ENCODE data around the gene RPL39L.
"Not testable (repeated sequence)": the region's sequence is repeated elsewhere in the genome, so short reads cannot be mapped to it uniquely, and the experiment has no call there.

Gene RPL39L

DNA sequence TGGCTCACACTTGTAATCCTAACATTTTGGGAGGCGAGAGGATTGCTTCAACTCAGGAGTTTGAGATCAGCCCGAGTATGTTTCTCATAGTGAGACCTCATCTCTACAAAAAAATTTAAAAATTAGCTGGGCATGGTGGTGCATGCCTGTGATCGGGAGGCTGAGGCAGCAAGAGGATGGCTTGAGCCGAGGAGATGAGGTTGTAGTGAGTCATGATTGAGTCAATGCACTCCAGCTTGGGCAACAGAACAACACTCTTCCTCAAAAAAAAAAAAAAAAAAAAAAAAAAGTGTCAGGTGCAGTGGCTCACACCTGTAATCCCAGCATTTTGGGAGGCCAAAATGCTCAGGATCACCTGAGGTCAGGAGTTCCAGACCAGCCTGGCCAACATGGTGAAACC, 2.4 kb downstream of the RPL39L start:
- Histone ChIP-seq H2AFZ (ENCODE audit: low read depth) (no peak overlapping the region), H3K4me2 (no peak overlapping the region), H3K36me3 (ENCODE audit: insufficient read depth) (no peaks in the 10 kb centered on the region), H3K9ac (no peak overlapping the region), H3K79me2 (ENCODE audit: insufficient read depth, low read depth) (peaks cover 8% of the 10 kb centered on the region; the same call in 1 of the 2 replicates), H4K20me1 (ENCODE audit: insufficient read depth) (no peaks in the 10 kb centered on the region), H3K27ac (no peak overlapping the region), H3K4me3 (IDR thresholded peaks at IDR 0.05; ENCODE audit: insufficient read depth, low read depth, low read length) (no peak overlapping the region), H3K27me3 (ENCODE audit: insufficient read depth, low read depth) (no peaks in the 10 kb centered on the region), H3K4me1 (ENCODE audit: low read depth, poor library complexity, severe bottlenecking) (peaks cover 10% of the 10 kb centered on the region)
- TF ChIP-seq, protein P1, sequence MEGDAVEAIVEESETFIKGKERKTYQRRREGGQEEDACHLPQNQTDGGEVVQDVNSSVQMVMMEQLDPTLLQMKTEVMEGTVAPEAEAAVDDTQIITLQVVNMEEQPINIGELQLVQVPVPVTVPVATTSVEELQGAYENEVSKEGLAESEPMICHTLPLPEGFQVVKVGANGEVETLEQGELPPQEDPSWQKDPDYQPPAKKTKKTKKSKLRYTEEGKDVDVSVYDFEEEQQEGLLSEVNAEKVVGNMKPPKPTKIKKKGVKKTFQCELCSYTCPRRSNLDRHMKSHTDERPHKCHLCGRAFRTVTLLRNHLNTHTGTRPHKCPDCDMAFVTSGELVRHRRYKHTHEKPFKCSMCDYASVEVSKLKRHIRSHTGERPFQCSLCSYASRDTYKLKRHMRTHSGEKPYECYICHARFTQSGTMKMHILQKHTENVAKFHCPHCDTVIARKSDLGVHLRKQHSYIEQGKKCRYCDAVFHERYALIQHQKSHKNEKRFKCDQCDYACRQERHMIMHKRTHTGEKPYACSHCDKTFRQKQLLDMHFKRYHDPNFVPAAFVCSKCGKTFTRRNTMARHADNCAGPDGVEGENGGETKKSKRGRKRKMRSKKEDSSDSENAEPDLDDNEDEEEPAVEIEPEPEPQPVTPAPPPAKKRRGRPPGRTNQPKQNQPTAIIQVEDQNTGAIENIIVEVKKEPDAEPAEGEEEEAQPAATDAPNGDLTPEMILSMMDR (conservative IDR thresholded peaks at IDR 0.05; ENCODE audit: low read depth, low read length): no peak

DNA sequence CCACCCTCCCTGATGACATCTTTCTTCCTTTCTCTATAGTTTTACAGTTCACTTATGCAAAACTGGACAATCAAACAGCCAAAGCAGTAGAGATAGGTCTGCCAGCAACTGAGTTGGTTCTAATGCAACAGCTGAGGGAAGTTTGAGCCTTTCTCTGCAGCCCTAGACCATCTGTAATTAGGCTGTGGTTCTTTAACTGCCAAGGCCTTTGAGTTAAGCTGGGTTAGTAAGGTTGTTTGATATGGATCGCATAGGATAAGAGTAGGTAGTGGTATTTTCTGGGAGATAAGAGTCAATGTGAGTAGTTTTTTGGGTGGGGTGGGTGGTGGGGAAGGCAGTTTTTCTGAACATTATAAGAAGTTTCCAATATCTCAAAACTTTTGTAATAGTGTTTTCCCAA, 3.0 kb downstream of the RPL39L start:
- no peak overlapping the region for H2AFZ ChIP-seq (ENCODE audit: low read depth)
- H3K27ac ChIP-seq: no peak overlapping the region
- TF ChIP-seq, protein P1 (conservative IDR thresholded peaks at IDR 0.05; ENCODE audit: low read depth, low read length): no peak
- H4K20me1 ChIP-seq (ENCODE audit: insufficient read depth): no peaks in the 10 kb centered on the region
- H3K36me3 ChIP-seq (ENCODE audit: insufficient read depth): no peaks in the 10 kb centered on the region
- peaks cover 14% of the 10 kb centered on the region for H3K4me1 ChIP-seq (ENCODE audit: low read depth, poor library complexity, severe bottlenecking)
- peaks cover 8% of the 10 kb centered on the region; the same call in 1 of the 2 replicates for H3K79me2 ChIP-seq (ENCODE audit: insufficient read depth, low read depth)
- no peak overlapping the region for H3K4me3 ChIP-seq (IDR thresholded peaks at IDR 0.05; ENCODE audit: insufficient read depth, low read depth, low read length)
- H3K27me3 ChIP-seq (ENCODE audit: insufficient read depth, low read depth): no peaks in the 10 kb centered on the region
- H3K9ac ChIP-seq: no peak overlapping the region
- no peak overlapping the region for H3K4me2 ChIP-seq

GRCh38 chr3:187135172-187135690, 4.1 kb downstream of the RPL39L start:
- H3K4me2 ChIP-seq; H2AFZ ChIP-seq (ENCODE audit: low read depth); H3K27me3 ChIP-seq (ENCODE audit: insufficient read depth, low read depth); H3K9ac ChIP-seq; H3K27ac ChIP-seq; H3K4me3 ChIP-seq (IDR thresholded peaks at IDR 0.05; ENCODE audit: insufficient read depth, low read depth, low read length); H3K36me3 ChIP-seq (ENCODE audit: insufficient read depth); H4K20me1 ChIP-seq (ENCODE audit: insufficient read depth); H3K79me2 ChIP-seq (ENCODE audit: insufficient read depth, low read depth): not testable (repeated sequence)
- H3K4me1 ChIP-seq (ENCODE audit: low read depth, poor library complexity, severe bottlenecking): peaks cover 24% of the 10 kb centered on the region

DNA sequence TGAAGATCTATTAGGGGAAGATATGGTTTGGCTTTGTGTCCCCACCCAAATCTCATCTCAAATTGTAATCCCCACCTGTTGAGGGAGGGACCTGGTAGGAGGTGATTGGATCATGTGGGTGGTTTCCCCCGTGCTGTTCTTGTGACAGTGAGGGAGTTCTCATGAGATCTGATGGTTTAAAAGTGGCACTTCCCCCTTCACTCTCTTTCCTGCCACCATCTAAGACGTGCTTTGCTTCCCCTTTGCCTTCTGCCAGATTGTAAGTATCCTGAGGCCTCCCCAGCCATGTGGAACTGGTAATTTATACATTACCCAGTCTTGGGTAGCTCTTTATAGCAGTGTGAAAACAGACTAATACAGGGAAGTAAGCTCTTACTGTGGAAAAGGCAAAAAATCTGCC, 6.1 kb downstream of the RPL39L start:
- not testable (repeated sequence) for H2AFZ ChIP-seq (ENCODE audit: low read depth); H3K9ac ChIP-seq; H3K4me2 ChIP-seq; H3K27ac ChIP-seq; H3K4me3 ChIP-seq (IDR thresholded peaks at IDR 0.05; ENCODE audit: insufficient read depth, low read depth, low read length); H3K27me3 ChIP-seq (ENCODE audit: insufficient read depth, low read depth); H3K79me2 ChIP-seq (ENCODE audit: insufficient read depth, low read depth); H4K20me1 ChIP-seq (ENCODE audit: insufficient read depth); H3K36me3 ChIP-seq (ENCODE audit: insufficient read depth)
- H3K4me1 ChIP-seq (ENCODE audit: low read depth, poor library complexity, severe bottlenecking): peaks cover 15% of the 10 kb centered on the region

DNA sequence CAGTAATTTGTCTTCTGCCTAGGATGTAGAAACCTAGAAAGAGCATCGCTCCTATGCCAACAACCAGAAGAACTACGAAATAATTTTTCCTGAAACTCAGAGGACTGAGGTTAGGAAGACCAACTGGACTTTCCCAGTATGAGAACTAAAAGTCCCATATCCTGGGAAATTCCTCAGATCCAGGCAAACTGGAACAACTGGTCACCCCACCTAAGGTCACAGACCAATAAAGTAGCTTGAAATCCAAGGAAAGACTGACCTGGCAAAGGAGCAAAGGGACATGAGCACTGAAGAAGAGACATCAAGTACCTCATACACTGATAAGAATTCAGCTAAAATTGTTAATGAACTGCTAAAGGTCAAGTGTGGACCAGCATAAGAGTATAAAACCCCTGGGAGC, 6.6 kb downstream of the RPL39L start:
- no peaks in the 10 kb centered on the region for H3K79me2 ChIP-seq (ENCODE audit: insufficient read depth, low read depth)
- no peak overlapping the region for H2AFZ ChIP-seq (ENCODE audit: low read depth)
- no peaks in the 10 kb centered on the region for H3K27me3 ChIP-seq (ENCODE audit: insufficient read depth, low read depth)
- H3K9ac ChIP-seq: no peak overlapping the region
- H3K4me2 ChIP-seq: no peak overlapping the region
- no peaks in the 10 kb centered on the region for H4K20me1 ChIP-seq (ENCODE audit: insufficient read depth)
- H3K36me3 ChIP-seq (ENCODE audit: insufficient read depth): no peaks in the 10 kb centered on the region
- no peak overlapping the region for H3K27ac ChIP-seq
- TF ChIP-seq, protein P1 (conservative IDR thresholded peaks at IDR 0.05; ENCODE audit: low read depth, low read length): no peak
- no peak overlapping the region for H3K4me3 ChIP-seq (IDR thresholded peaks at IDR 0.05; ENCODE audit: insufficient read depth, low read depth, low read length)
- H3K4me1 ChIP-seq (ENCODE audit: low read depth, poor library complexity, severe bottlenecking): peaks cover 13% of the 10 kb centered on the region
